Nephron progenitor cell (in vitro differentiated cells): ENCODE results near the gene MND1.

Source experiments
- DNase-seq: peaks from one replicate; pipeline ENCODE4 v3.0.0; 2021
- H3K27ac Mint-ChIP-seq: 2 replicates; pipeline ENCODE4 v1.8.0; 2021; ENCODE audit warnings: mild to moderate bottlenecking, moderate library complexity, mixed read lengths
- H3K27me3 Mint-ChIP-seq: 2 replicates; pipeline ENCODE4 v1.8.0; 2021; ENCODE audit warnings: mild to moderate bottlenecking, low read depth, mixed read lengths; ENCODE audit not compliant: poor library complexity
- H3K36me3 Mint-ChIP-seq: 2 replicates; pipeline ENCODE4 v1.8.0; 2021; ENCODE audit warnings: low read depth, mixed read lengths
- H3K4me1 Mint-ChIP-seq: 2 replicates; pipeline ENCODE4 v1.8.0; 2021; ENCODE audit warnings: mixed read lengths
- H3K4me3 Mint-ChIP-seq: 2 replicates; pipeline ENCODE4 v1.8.0; 2021; ENCODE audit warnings: mild to moderate bottlenecking, moderate library complexity, mixed read lengths
- H3K9me3 Mint-ChIP-seq: 2 replicates; pipeline ENCODE4 v1.8.0; 2021; ENCODE audit warnings: mild to moderate bottlenecking, moderate library complexity, mixed read lengths
- CTCF ChIP-seq: fragments of 200-600 bp; sonication (generic); IDR thresholded peaks from 2 replicates; pipeline ENCODE4 v1.5.0; 2021; ENCODE audit warnings: antibody characterized with exemption

The MND1 gene

GRCh38 chr4:153383131-153383530 is 38.6 kb downstream of the MND1 start:
- Mint-ChIP-seq H3K27ac (peak overlapping the region; percentile 19), H3K27me3 (no peaks in the 10 kb centered on the region), H3K4me1 (no peaks in the 10 kb centered on the region), H3K36me3 (peaks cover 24% of the 10 kb centered on the region), H3K4me3 (no peak overlapping the region), H3K9me3 (no peaks in the 10 kb centered on the region)
- TF ChIP-seq CTCF: no peak
- DNase-seq: no peak

GRCh38 chr4:153384160-153384559 is 39.7 kb downstream of the MND1 start:
- no peak overlapping the region for H3K4me3 Mint-ChIP-seq
- no peaks in the 10 kb centered on the region for H3K27me3 Mint-ChIP-seq
- TF ChIP-seq CTCF: no peak

GRCh38 chr4:153385784-153386183 is 41.3 kb downstream of the MND1 start:
- Mint-ChIP-seq H3K4me3 (no peak overlapping the region), H3K27ac (no peak overlapping the region), H3K27me3 (no peaks in the 10 kb centered on the region), H3K4me1 (no peaks in the 10 kb centered on the region), H3K9me3 (no peaks in the 10 kb centered on the region), H3K36me3 (peaks cover 28% of the 10 kb centered on the region)
- DNase-seq: no peak
- TF ChIP-seq CTCF: no peak

More at GRCh38 chr4:153384160-153384559, 39.7 kb downstream of the MND1 start:
- no peak for DNase-seq
- no peaks in the 10 kb centered on the region for H3K9me3 Mint-ChIP-seq
- no peaks in the 10 kb centered on the region for H3K4me1 Mint-ChIP-seq
- peaks cover 28% of the 10 kb centered on the region for H3K36me3 Mint-ChIP-seq
- no peak overlapping the region for H3K27ac Mint-ChIP-seq

- peaks cover 44% of the 10 kb centered on the region for H3K36me3 Mint-ChIP-seq
- no peak for DNase-seq
- H3K27me3 Mint-ChIP-seq: no peaks in the 10 kb centered on the region
- no peak for TF ChIP-seq CTCF
- no peaks in the 10 kb centered on the region for H3K9me3 Mint-ChIP-seq
- no peak overlapping the region for H3K27ac Mint-ChIP-seq
- H3K4me3 Mint-ChIP-seq: no peak overlapping the region
- H3K4me1 Mint-ChIP-seq: no peaks in the 10 kb centered on the region
Observed at GRCh38 chr4:153387981-153388380, 43.5 kb downstream of the MND1 start.

GRCh38 chr4:153393397-153393796 is 48.9 kb downstream of the MND1 start:
- TF ChIP-seq CTCF: no peak
- Mint-ChIP-seq H3K36me3 (peaks cover 19% of the 10 kb centered on the region), H3K27ac (peak overlapping the region; percentile 72), H3K4me3 (no peak overlapping the region), H3K4me1 (no peaks in the 10 kb centered on the region), H3K27me3 (no peaks in the 10 kb centered on the region), H3K9me3 (no peaks in the 10 kb centered on the region)
- DNase-seq: no peak

GRCh38 chr4:153394945-153395344 is 50.5 kb downstream of the MND1 start:
- no peaks in the 10 kb centered on the region for H3K27me3 Mint-ChIP-seq
- no peaks in the 10 kb centered on the region for H3K9me3 Mint-ChIP-seq
- H3K36me3 Mint-ChIP-seq: peaks cover 16% of the 10 kb centered on the region
- DNase-seq: no peak
- H3K4me1 Mint-ChIP-seq: no peaks in the 10 kb centered on the region
- TF ChIP-seq CTCF: no peak
- no peak overlapping the region for H3K27ac Mint-ChIP-seq
- no peak overlapping the region for H3K4me3 Mint-ChIP-seq
